COLO668 (cell line): ENCODE data around the gene BABAM2.
"Not testable (repeated sequence)": the region's sequence is repeated elsewhere in the genome, so short reads cannot be mapped to it uniquely, and the experiment has no call there.

ENCODE experiments used
- DNase-seq: peaks from one replicate; lab custom pipeline; 2025; ENCODE audit not compliant: unreplicated experiment; lab: John Stamatoyannopoulos, UW

Gene BABAM2

DNA sequence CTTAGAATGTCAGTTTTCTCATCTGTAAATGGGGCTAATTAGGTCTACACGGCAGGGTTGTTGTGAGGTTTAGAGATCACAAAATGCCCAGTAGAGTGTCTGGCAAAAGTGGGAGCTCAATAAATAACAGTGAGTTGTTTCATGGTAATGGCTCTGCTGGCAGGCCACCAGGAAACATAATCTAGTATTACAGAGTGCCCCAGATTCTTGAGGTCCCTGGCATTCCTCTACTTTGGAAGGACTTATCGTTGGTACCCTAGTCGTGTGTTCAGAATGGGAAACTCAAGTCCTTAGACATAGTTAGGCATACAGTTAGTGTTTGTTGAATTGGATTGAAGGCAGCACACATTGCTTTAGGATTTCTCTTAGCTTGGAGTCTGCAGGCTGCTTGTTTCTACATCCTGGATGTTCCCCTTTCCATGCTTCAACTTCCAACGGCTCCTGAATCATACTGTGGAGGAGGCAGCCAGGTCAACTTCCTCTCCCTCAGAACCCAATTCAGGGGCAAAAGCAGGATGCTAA is 340.6 kb downstream of the BABAM2 start:
- DNase-seq = no peak

DNA sequence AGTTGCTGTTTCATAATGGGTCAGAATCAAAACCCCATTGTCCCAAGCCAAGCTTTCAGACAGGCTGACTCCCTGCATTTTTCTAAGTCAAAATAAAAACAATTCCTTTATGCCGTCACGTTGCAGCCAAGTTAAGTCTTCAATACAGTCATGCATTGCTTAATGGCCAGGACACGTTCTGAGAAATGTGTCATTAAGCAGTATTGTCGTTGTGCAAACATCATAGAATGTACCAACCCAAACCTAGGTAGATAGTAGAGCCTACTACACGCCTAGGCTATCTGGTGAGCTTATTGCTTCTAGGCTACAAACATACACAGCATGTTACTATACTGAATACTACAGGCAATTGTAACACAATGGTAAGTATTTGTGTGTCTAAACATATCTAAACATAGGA is 341.8 kb downstream of the BABAM2 start:
- DNase-seq = no peak

DNA sequence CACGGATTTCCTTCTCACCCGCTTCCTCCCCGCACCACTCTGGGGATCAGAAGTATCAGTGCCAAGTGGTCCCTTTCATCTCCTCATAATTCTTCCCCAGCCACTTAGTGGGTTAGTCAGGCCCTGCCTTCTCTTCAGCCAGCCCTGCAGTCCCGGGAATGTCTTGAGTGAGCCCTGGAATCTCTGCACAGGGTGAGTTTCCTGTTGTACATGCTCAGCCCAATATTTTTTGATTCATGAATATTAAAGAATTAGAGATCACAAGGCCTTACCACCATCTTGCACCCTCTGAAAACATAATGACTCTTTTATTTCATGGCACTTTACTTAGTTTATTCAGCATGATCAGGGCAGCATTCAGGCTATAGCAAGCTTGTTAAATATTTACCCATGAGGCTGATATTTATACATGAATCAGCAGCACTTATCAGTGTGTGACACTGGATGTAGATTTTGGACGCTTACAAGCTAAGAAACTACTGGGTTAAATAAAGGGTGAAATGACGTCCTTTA is 342.7 kb downstream of the BABAM2 start:
- peak; percentile 36 for DNase-seq

DNA sequence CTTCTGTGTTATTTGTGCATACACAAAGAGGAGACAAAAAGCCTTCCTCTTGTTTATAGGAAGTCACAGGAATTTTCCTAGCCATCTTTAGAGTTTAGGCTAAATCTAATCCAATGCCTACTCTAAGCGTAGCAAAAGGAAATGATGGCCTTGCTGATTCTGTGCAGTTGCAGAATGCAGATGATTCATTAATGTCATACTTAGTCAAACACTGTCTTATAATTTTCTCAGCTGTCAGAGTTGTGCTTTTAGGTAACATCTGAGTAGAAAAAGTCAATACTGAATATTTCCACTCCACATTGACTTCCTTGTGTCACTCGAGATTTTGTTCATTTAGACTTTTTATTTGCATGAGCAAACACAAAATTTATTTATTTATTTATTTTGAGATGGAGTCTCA is 344.3 kb downstream of the BABAM2 start:
- DNase-seq = no peak

DNA sequence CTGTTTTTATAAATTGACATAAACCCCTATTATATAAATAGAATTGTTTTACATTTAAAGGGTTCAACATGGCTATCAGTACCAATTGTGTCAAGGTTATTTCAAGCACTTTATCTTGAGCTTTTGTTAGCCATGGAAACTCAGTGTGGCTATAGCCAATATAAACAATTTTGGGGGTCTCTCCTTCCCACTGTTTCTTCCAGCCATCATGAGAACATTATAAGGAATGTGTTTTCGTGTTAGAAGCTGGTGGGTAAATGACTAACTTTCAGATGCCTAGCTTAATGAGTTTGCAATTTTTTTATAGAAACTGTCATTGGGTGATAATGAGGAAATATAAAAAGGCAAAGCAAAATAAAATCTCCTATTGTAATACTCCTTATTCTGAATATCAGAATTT is 348.7 kb downstream of the BABAM2 start:
- no peak for DNase-seq

DNA sequence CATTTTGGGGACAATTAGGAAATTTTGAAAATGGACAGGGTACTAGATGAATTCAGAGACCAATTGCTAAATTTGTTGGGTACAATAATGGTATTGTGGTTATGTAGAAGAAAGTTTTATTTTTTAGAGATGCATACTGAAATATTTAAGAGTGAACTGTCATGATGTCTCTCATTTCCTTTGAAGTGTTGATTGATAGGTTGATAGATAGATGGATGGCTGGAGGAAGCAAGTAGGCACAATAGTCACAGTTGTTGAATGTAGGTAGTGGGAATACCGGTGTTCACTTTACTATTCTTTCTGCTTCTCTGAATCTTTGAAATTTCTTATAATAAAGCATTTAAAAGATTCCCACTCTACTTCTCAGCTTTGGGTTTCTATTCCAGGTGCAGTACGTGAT is 350.4 kb downstream of the BABAM2 start:
- no peak for DNase-seq

DNA sequence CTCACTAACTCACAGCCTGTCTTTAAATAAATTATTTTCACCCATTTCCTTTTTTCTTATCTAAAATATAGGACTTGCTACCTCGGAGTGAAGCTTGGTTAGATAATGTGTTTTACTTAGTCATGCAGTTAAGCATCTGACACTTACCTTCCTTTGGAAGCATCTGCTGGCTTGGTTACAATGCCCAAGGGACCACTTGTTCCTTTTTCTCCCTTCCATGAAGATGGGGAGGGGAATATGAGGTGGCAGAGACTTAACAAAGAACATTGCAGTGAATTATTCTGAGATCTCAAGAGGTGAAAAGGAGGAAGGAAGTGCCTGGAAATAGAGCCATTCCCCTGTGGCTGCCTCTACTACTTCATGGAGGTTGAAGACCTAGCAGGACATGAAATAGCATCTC is 356.8 kb downstream of the BABAM2 start:
- DNase-seq = no peak

DNA sequence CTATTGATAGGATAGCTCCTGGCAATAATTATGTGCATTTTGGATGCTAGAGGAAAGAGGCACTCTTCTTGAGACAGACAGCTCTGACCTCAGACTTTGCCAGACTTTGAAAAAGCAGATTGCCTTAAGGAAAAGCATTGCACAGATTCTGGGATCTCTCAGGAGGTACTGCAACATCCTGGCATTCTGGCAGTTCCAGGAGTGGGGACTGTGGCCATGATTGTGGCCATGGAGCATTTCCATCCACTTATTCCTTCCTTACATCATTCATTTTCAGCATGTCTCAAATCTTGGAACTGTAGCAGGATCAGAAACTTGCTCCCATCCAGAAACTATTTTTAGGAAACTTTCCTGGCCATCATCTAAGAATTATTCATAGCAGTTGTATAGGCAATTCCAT is 357.2 kb downstream of the BABAM2 start:
- no peak for DNase-seq

DNA sequence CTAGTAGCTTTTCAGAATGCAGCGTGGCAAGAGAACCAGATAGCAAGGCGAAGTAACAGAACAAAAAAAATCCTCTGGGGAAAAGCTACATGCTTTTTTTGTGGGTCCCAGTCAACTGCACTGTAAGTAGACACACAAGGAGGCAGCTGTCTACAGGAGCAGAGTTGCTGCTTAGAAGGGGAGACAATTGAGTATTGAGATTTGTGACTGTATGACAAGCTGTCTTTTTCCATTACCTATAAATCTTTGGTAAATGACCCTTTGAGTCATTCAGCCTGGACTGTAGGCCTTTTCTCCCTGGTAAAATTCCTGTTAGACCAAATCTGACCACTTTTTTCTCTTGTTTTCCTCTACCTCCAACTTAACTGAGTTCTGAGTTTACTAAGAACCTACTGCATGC is 358.0 kb downstream of the BABAM2 start:
- no peak for DNase-seq

DNA sequence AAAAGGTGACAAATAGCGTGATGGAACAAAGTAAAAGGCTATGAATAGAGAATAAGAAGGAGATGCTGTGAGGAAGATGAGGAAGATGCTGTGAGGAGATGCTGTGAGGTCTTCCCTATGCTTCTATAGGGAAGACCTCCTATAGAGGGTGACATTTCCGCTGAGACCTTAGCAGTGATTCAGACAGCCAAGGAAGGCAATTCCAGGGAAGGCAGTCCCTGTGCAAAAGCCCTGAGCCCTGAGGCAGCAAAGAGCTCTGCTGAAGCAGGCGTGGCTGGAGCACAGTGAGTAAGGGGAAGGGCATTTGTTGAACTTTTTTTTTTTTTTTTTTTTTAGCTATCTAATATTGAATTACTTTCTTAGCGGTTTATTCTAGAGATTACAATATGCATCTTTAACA is 359.5 kb downstream of the BABAM2 start:
- no peak for DNase-seq

DNA sequence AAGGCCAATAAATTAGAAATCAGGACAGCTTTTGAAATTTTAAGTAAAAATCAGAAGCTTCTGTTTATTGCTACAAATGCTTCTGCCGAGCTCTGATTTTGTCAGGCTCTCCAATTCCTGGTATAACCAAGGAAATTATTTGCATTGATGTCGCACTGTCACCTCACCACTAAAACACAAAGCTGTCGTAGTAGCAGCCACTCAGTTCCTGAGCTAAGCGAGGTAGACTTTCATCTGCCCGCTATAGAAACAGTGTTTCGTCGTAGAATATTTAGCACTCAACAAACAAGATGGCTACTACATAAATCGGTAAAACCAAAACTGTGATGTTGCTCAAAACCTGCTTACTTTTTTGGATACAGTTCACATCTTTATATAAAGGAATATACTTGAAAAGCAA is 360.8 kb downstream of the BABAM2 start:
- no peak for DNase-seq

DNA sequence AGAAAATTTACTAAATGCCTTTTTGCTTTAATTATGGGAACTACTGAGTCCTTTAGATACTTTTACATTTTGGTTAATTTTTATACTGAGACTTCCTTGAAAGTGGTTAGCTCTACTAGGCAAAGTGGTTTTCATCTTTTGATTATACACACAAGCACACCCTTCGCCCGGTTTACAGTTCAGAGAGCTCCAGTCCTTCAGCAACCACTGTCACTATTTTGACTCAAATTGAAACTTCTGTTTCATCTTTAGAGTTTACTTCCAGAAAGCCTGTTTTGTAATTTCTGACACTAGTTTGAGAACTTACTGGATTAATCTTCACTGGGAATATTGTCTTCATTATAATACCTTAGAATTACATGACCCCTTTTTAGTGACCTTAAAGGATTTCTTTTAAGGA is 361.8 kb downstream of the BABAM2 start:
- no peak for DNase-seq

DNA sequence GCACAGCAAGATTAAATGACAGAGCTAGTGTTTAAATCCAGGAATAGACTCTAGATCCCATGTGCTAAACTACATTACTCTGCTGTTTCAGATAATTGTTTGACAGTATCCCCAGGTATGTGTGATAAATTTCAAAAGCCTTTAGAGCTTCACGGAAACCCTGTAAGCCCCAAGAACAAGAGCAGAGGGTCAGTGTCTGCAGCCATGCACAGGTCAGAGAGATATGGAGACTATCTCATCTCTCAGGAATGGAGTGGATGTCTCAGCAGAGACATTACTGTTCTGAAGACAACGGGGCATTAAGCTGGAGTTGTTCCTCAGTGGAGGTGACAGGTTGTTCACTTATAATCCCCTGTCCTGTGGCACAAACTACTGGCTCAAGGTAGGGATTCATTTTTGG is 363.0 kb downstream of the BABAM2 start:
- DNase-seq = no peak

DNA sequence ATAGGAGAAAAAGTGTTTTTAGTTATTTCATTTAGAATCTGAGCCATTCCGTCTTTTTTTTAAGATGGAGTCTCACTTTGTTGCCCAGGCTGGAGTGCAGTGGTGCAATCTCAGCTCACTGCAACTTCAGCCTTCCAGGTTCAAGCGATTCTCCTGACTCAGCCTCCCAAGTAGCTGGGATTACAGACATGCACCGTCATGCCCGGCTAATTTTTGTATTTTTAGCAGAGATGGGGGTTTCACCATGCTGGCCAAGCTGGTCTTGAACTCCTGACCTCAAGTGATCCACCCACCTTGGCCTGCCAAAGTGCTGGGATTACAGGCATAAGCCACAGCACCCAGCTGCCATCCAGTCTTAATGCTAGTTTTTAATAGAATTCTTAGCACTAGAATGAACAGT is 364.7 kb downstream of the BABAM2 start:
- not testable (repeated sequence) for DNase-seq

DNA sequence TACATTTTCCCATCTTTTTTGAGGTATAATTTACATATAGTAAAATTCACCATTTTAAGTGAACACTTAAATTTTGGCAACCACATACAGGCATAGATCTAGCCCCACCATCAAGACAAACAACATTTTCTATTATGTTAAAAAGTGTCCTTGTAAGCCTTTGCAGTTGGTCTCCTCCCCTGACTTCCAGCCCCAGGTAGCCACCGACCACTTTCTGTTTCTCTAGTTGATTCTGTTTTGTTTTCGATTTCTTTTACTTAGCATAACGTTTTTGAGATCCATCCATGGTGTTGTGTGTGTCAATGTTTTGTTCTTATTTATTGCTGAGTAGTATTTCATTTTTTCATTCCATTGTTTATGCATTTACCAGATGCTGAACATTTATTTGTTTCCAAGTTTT is 366.7 kb downstream of the BABAM2 start:
- no peak for DNase-seq

DNA sequence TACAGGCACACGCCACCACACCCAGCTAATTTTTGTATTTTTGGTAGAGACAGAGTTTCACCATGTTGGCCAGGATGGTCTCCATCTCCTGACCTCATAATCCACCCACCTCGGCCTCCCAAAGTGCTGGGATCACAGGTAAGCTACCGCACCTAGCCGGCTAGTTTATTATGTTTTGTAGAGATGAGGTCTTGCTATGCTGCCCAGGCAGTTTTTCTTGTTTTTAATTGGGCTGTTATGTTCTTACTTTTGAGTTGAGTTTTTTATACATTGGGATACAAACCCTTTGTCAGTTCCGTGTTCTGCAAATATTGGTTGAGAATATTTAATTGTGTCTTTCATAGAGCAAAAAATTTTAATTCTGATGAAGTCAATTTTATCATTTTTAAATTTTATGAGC is 368.7 kb downstream of the BABAM2 start:
- not testable (repeated sequence) for DNase-seq

DNA sequence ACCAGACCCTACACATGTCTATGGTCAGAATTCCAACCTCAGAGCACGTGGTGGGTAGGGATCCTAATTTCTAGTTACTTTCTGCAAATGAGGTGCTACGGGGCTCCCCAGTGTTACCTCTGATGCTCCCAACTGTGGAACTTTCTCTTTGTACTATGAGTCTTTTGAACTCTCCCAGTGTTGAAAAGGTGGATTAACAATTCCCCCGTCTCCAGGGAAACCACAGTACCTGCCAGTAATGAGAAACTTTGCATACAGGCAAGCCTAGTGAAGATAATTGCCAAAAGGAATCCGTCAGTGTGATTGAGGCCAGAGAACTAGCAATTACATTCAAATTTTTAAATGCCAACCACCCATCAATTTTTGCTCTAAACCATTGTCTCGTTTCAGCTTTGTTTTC is 373.2 kb downstream of the BABAM2 start:
- no peak for DNase-seq

DNA sequence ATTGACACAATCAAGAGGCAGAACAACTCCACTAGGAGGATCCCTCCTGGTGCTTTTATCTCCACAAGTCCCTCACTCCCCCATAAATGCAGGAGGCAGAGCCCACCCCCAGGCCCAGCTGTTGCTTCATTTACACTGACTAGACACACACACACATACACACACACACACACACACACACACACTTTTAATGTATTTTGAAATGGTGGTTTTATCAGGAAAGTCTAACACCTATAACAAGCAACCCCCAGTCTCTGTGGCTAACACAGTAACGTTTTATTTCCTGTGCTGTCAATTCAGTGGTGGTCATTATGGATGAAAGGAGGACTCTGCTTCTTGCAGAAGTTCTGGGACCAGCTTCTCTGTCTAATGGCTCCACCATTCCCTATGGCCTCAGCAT is 376.8 kb downstream of the BABAM2 start:
- DNase-seq = no peak

DNA sequence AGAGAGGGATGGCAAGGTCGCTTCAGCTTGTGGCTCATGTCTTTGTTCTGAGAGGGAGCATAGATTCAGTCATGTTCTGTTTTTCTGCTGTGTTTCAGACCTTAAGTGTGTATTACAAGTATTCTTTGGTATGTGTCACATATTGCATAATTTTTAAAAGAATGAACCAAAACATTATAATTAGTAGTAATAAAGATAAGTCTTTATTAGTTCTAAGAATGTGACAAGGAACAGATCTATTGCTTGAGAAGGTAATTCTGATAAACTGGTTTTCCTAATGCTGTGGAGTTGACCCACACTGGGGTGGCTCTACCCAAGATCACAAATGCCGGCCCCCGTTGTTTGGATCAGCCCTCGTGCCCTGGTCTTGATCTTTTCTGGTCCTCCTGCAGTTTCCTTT is 377.9 kb downstream of the BABAM2 start:
- DNase-seq = no peak

DNA sequence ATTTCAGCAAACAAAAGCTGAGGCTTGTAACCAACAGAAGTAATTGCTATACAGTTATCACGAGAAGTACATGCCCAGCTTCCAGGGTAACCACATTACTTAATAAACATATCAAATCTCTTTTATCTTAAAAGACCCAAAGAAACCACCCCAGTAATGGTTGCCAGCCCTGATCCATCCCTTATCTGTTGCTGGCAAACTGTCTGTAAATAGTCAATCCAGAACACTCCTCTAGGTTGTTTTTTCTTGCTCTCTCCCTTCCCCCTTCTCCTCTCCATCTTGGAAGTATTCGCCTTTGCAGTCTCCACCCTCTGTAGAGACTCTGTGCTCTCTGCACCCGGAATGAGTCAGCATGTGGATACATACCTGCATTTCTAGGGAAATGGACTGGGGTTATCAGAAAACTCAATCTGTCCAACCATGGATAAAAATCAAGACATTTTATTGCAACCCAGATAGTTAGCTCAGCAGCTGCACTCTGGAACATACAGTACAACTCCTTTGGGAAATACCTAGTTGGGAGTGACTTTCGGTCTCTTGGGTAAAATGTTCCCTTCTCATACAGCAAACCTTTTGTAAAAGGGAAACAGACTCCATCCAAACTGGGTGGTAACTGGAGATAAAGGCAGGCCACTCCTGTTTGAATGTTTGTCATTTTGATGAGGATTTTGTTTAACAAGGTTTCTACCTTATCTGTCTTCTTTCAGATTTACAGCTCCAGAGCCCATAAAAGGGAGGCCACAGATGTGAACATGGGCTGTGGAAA is 378.7 kb downstream of the BABAM2 start:
- no peak for DNase-seq

DNA sequence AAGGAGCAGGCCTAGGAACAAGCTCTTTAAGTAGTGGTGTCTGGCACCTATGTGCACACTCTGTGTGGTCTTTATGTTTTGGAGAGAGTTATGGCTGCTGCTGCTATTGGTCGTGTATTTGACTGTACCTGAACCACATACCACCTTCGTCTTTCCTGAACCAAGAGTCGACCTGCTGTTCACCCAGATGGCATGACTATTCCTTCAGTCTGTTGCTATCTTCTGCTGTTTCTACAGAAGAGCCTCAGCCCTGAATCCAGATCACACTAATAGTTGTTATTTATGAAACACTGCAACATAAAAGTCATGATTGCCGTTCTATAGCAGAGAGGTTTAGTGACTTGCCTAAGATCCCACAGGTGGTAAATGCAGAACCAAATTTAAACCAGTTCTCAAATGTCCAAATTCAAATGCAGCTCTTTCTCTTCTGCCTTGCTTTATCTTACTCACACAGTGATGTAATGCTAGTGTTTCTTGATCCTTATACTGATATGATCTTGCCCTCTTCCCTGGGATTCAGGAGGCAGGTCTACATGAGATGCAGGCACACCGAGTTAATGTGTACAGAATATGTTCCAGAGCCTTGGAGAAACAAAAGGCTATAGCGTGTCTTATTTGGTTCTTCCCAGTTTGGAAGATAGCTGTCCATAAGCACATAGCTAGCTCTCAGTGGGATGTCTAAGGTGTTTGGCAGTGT is 380.1 kb downstream of the BABAM2 start:
- no peak for DNase-seq

DNA sequence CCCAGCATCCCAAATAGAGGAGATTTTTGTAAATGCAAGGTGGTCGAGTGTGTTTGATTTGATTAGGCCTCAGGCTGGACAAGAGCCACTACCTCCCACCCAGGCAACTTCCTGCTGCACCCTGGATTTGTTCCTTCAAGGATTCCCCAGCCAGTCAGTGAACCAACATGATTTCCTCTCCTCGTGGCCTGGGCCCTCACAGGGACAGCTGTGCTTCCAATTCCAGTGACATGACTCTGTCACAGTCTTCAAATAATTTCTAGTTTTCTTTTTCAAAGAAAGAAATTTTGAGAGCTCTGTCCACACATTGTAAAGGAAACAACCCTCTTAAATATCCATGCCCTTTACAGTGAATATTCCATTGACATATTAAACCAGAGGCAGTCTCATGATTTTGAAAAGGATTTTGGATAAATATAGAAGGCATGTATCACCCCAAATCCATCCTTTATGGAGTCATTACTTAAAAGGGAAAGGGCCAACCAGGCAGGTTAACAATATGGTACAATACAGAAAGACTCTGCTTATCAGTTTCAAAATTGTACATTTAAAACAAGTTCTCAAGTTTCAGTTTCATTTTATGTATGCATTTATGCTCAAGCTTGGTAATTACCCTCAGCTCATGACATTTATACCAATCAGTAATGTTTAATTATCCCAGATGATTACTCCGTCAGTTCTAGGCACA is 380.8 kb downstream of the BABAM2 start:
- DNase-seq = no peak
